Nephron (organoid): ENCODE data around the gene EPHA4.
"Not testable (repeated sequence)": the region's sequence is repeated elsewhere in the genome, so short reads cannot be mapped to it uniquely, and the experiment has no call there.

Experiments
- H3K27ac Mint-ChIP-seq, 3 experiments: 2 replicates each; pipeline ENCODE4 v1.8.0; 2020; ENCODE audit warnings: mixed read lengths in 3 of 3, mild to moderate bottlenecking in 2 of 3, moderate library complexity in 1 of 3
- H3K27me3 Mint-ChIP-seq: 2 replicates; pipeline ENCODE4 v1.8.0; 2021; ENCODE audit warnings: low read depth, mild to moderate bottlenecking, moderate library complexity, mixed read lengths
- H3K36me3 Mint-ChIP-seq: 2 replicates; pipeline ENCODE4 v1.8.0; 2020; ENCODE audit warnings: low read depth, mixed read lengths
- H3K4me1 Mint-ChIP-seq: 2 replicates; pipeline ENCODE4 v1.8.0; 2020; ENCODE audit warnings: mixed read lengths
- H3K4me3 Mint-ChIP-seq, 3 experiments: 2 replicates each; pipeline ENCODE4 v1.8.0; 2020; ENCODE audit warnings: mild to moderate bottlenecking in 3 of 3, mixed read lengths in 3 of 3, moderate library complexity in 2 of 3
- H3K9me3 Mint-ChIP-seq: 2 replicates; pipeline ENCODE4 v1.8.0; 2020; ENCODE audit warnings: mixed read lengths
- CTCF ChIP-seq, 3 experiments: fragments of 200-600 bp; sonication (generic); IDR thresholded peaks; one replicate each; pipeline ENCODE4 v1.5.0; 2021; ENCODE audit warnings: antibody characterized with exemption in 3 of 3; ENCODE audit not compliant: unreplicated experiment in 3 of 3

EPHA4 gene

GRCh38 chr2:221517146-221517695 is 54.9 kb downstream of the EPHA4 start:
- no peak overlapping the region for H3K4me3 Mint-ChIP-seq
- H3K27ac Mint-ChIP-seq, result no peak overlapping the region

GRCh38 chr2:221515864-221516263 is 56.2 kb downstream of the EPHA4 start:
- Mint-ChIP-seq H3K4me1 (peaks cover 32% of the 10 kb centered on the region), H3K27ac (no peak overlapping the region), H3K27me3 (no peaks in the 10 kb centered on the region), H3K4me3 (no peak overlapping the region), H3K36me3 (peaks cover 8% of the 10 kb centered on the region), H3K9me3 (no peaks in the 10 kb centered on the region)
- TF ChIP-seq CTCF (IDR thresholded peaks at IDR 0.05; ENCODE audit: unreplicated experiment in 3 of 3), result no peak

More at GRCh38 chr2:221517146-221517695, 54.9 kb downstream of the EPHA4 start:
- TF ChIP-seq CTCF (IDR thresholded peaks at IDR 0.05; ENCODE audit: unreplicated experiment in 3 of 3), result no peak
- H3K4me1 Mint-ChIP-seq, result peaks cover 38% of the 10 kb centered on the region
- no peaks in the 10 kb centered on the region for H3K27me3 Mint-ChIP-seq
- no peaks in the 10 kb centered on the region for H3K9me3 Mint-ChIP-seq
- peaks cover 9% of the 10 kb centered on the region for H3K36me3 Mint-ChIP-seq

GRCh38 chr2:221514305-221515040 is 57.6 kb downstream of the EPHA4 start:
- Mint-ChIP-seq H3K27ac (peak overlapping the region in 1 of 3 experiments; percentile 9), H3K27me3 (no peaks in the 10 kb centered on the region)
- TF ChIP-seq CTCF (IDR thresholded peaks at IDR 0.05; ENCODE audit: unreplicated experiment in 3 of 3), result no peak

GRCh38 chr2:221513232-221513631 is 58.9 kb downstream of the EPHA4 start:
- Mint-ChIP-seq H3K27me3 (no peaks in the 10 kb centered on the region), H3K9me3 (no peaks in the 10 kb centered on the region), H3K4me1 (peaks cover 17% of the 10 kb centered on the region), H3K36me3 (peaks cover 8% of the 10 kb centered on the region), H3K27ac (no peak overlapping the region), H3K4me3 (no peak overlapping the region)
- TF ChIP-seq CTCF (IDR thresholded peaks at IDR 0.05; ENCODE audit: unreplicated experiment in 3 of 3), result no peak

More at GRCh38 chr2:221514305-221515040, 57.6 kb downstream of the EPHA4 start:
- Mint-ChIP-seq H3K9me3 (no peaks in the 10 kb centered on the region), H3K4me3 (no peak overlapping the region), H3K4me1 (peaks cover 22% of the 10 kb centered on the region), H3K36me3 (peaks cover 8% of the 10 kb centered on the region)

GRCh38 chr2:221511325-221511724 is 60.8 kb downstream of the EPHA4 start:
- H3K4me1 Mint-ChIP-seq, result peaks cover 17% of the 10 kb centered on the region
- not testable (repeated sequence) for H3K4me3 Mint-ChIP-seq, H3K27me3 Mint-ChIP-seq, H3K9me3 Mint-ChIP-seq, H3K27ac Mint-ChIP-seq, H3K36me3 Mint-ChIP-seq

GRCh38 chr2:221506469-221506868 is 65.6 kb downstream of the EPHA4 start:
- peaks cover 3% of the 10 kb centered on the region for H3K36me3 Mint-ChIP-seq
- H3K9me3 Mint-ChIP-seq, result no peaks in the 10 kb centered on the region
- peaks cover 23% of the 10 kb centered on the region for H3K4me1 Mint-ChIP-seq
- no peaks in the 10 kb centered on the region for H3K27me3 Mint-ChIP-seq
- no peak overlapping the region for H3K4me3 Mint-ChIP-seq
- H3K27ac Mint-ChIP-seq, result no peak overlapping the region
- no peak for TF ChIP-seq CTCF (IDR thresholded peaks at IDR 0.05; ENCODE audit: unreplicated experiment in 3 of 3)
